Activated CD8-positive, alpha-beta memory T cell treated with anti-CD3 and anti-CD28 coated beads, Interleukin-2, amount 10 ng/mL, durations not matched to agents 7 days and 5 days (primary cell): ENCODE results near the gene CXADR. TPM values are rescaled to one million over a fixed set of nuclear protein-coding genes. Genes with fewer than 3 reads are reported as not detected.
"Not testable (repeated sequence)": the region's sequence is repeated elsewhere in the genome, so short reads cannot be mapped to it uniquely, and the experiment has no call there.

Experiments
- ATAC-seq: fragments of 150-1000 bp; cut with Tn5 transposase; one replicate; pipeline ENCODE4 v1.10.0; 2021; ENCODE audit warnings: moderate library complexity
- CTCF ChIA-PET: fragments of 350-600 bp; sonication (Branson Sonifier 250); formaldehyde crosslinking; loops from one replicate; lab custom pipeline; 2021; ENCODE audit warnings: antibody characterized with exemption; lab: Charles Lee
- DNase-seq: peaks from one replicate; pipeline ENCODE4 v3.0.0-alpha.2; 2020
- H3K27ac Mint-ChIP-seq: one replicate; pipeline ENCODE4 v1.8.0; 2021; ENCODE audit warnings: mild to moderate bottlenecking, mixed read lengths
- H3K27me3 Mint-ChIP-seq: one replicate; pipeline ENCODE4 v1.8.0; 2021; ENCODE audit warnings: mixed read lengths
- H3K36me3 Mint-ChIP-seq: one replicate; pipeline ENCODE4 v1.8.0; 2021; ENCODE audit warnings: mild to moderate bottlenecking, mixed read lengths
- H3K4me1 Mint-ChIP-seq: one replicate; pipeline ENCODE4 v1.8.0; 2021; ENCODE audit warnings: mixed read lengths
- H3K4me3 Mint-ChIP-seq: one replicate; pipeline ENCODE4 v1.8.0; 2021; ENCODE audit warnings: mild to moderate bottlenecking, moderate library complexity, mixed read lengths
- H3K9me3 Mint-ChIP-seq: one replicate; pipeline ENCODE4 v1.8.0; 2022; ENCODE audit warnings: low read depth, mixed read lengths
- total RNA-seq, 2 experiments: library from RNA; stranded (reverse); gene quantifications; one replicate each; pipeline ENCODE4 v1.2.3, GENCODE V29; 2021

Gene CXADR
- total RNA-seq, result under 1 TPM; 0.15 to 0.16 TPM

- Mint-ChIP-seq H3K36me3 (peaks cover 2% of the 10 kb centered on the region), H3K27ac (no peak within 1 kb of the TSS), H3K9me3 (no peaks in the 10 kb centered on the region), H3K4me1 (peaks cover 18% of the 10 kb centered on the region), H3K4me3 (peak within 1 kb of the TSS; percentile 71), H3K27me3 (peaks cover 32% of the 10 kb centered on the region)
- ATAC-seq (peak; percentile 89), DNase-seq (peak; percentile 80)
- CTCF ChIA-PET, result interaction anchor here (0.6 to 1.6 kb wide), 5 partner anchors 14 to 282 kb away, joined by 3 to 6 read pairs (median 4); no protein-coding TSS in a partner anchor
These were observed at the start of gene CXADR for GRCh38 chr21:17512253-17513213. TSS of gene CXADR (plus strand) at chr21:17513043. CDS start at chr21:17513130, 87 bp downstream.

DNA sequence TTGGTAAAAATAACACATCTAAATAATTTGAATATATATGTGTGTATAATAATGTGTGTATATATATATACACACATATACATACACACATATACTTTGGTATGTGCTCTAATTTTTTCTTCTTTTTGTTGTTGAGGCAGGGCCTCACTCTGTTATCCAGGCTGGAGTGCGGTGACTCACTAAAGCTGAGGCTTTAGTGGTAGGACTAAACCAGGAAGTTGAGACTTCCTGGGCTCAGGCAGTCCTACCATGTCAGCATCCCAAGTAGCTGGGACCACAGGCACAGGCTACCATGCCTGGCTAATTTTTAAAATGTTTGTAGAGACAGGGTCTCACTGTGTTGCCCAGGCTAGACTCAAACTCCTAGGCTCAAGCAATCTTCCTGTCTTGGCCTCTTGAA is 46.7 kb upstream of the CXADR start:
- Mint-ChIP-seq H3K36me3 (no peaks in the 10 kb centered on the region), H3K9me3 (no peaks in the 10 kb centered on the region), H3K27ac (no peak overlapping the region), H3K4me3 (no peak overlapping the region), H3K4me1 (no peaks in the 10 kb centered on the region), H3K27me3 (peaks cover 2% of the 10 kb centered on the region)
- CTCF ChIA-PET, result no interaction called here
- ATAC-seq (no peak), DNase-seq (no peak)

DNA sequence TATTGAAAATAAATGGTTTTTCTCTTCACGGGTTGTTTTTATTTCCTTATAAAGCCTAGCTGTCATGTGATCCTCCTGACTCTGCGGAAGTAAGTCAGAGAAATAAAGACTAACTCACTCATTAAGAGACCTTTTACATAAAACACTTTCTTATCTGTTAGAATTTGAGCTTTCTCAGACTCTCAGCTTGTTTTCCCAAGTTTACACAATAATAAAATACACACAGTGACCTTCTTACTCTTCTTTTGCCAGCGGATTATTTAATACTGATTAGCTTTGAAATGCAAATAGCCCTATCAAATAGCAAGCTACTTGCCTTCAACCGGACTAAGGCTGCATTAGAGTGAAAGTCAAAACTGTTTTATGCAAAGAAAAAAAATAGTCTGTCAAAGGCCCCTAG is 45.5 kb upstream of the CXADR start:
- Mint-ChIP-seq H3K4me3 (no peak overlapping the region), H3K27me3 (peaks cover 2% of the 10 kb centered on the region), H3K4me1 (no peaks in the 10 kb centered on the region)

DNA sequence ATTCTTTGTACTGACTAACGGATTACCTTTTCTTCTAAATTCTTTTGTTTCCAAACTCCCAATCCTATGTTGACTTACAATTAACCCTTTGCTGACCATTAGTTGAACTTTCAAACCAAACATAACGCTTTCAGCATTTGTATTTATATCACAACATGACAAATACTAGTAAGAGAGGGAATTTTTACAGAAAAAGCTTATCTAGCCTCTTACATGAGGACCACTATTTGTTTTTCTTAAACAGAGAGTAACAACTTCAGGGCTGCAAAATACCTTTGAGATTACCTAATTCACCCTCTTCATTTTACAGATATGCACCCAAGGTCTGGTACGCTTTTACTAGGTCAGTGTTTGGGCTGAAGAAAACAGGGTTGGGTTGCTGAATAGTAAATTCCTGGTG is 45.0 kb upstream of the CXADR start:
- CTCF ChIA-PET, result no interaction called here
- ATAC-seq, result no peak
- Mint-ChIP-seq H3K27ac (no peak overlapping the region), H3K27me3 (peaks cover 2% of the 10 kb centered on the region), H3K9me3 (no peaks in the 10 kb centered on the region), H3K4me1 (no peaks in the 10 kb centered on the region), H3K36me3 (no peaks in the 10 kb centered on the region), H3K4me3 (no peak overlapping the region)
- DNase-seq, result no peak

More for the DNA sequence above, 45.5 kb upstream of the CXADR start:
- Mint-ChIP-seq H3K36me3 (no peaks in the 10 kb centered on the region), H3K9me3 (no peaks in the 10 kb centered on the region), H3K27ac (no peak overlapping the region)
- CTCF ChIA-PET, result no interaction called here
- ATAC-seq (no peak), DNase-seq (no peak)

DNA sequence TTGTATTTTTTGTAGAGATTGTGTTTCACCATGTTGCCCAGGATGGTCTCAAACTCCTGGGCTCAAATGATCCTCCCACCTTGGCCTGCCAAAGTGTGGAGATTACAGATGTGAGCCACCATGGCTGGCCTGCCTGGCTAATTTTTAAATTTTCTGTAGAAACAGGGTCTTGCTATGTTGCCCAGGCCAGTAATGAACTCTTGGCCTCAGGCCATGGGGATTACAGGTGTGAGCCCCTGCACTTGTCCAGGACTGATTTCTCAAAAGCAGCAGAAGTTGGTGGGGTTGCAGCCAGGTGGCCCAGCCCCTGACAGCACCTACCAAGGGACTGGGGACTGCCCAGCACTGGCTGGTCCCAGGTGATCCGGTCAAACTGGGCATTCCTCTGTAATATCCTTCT is 44.1 kb upstream of the CXADR start:
- Mint-ChIP-seq H3K36me3 (no peaks in the 10 kb centered on the region), H3K4me1 (no peaks in the 10 kb centered on the region), H3K27me3 (peaks cover 2% of the 10 kb centered on the region), H3K27ac (no peak overlapping the region), H3K4me3 (no peak overlapping the region), H3K9me3 (no peaks in the 10 kb centered on the region)
- ATAC-seq (no peak), DNase-seq (no peak)
- CTCF ChIA-PET, result no interaction called here

DNA sequence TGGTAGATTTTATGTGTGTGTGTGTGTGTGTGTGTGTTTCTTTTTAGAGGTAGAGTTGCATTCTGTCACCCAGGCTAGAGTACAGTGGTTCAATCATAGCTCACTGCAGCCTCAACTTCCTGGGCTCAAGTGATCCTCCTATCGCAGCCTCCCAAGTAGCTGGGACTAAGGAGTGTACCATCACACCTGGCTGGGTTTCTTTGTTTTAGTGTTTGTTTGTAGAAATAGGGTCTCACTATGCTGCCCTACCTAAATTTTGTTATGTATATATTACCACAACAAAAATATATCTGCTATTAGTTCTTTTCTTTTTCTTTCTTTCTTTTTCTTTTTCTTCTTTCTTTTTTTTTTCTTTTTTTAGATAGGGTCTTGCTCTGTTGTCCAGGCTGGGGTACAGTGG is 43.1 kb upstream of the CXADR start:
- Mint-ChIP-seq H3K27me3 (peaks cover 2% of the 10 kb centered on the region), H3K4me3 (no peak overlapping the region), H3K4me1 (no peaks in the 10 kb centered on the region), H3K9me3 (no peaks in the 10 kb centered on the region), H3K36me3 (no peaks in the 10 kb centered on the region), H3K27ac (no peak overlapping the region)
- DNase-seq (no peak), ATAC-seq (no peak)
- CTCF ChIA-PET, result no interaction called here

- DNase-seq (no peak), ATAC-seq (no peak)
- Mint-ChIP-seq H3K27me3 (peaks cover 2% of the 10 kb centered on the region), H3K4me1 (no peaks in the 10 kb centered on the region), H3K36me3 (no peaks in the 10 kb centered on the region), H3K4me3 (no peak overlapping the region), H3K27ac (no peak overlapping the region), H3K9me3 (no peaks in the 10 kb centered on the region)
- CTCF ChIA-PET, result no interaction called here
These were observed 40.7 kb upstream of the CXADR start for GRCh38 chr21:17472182-17472581.

DNA sequence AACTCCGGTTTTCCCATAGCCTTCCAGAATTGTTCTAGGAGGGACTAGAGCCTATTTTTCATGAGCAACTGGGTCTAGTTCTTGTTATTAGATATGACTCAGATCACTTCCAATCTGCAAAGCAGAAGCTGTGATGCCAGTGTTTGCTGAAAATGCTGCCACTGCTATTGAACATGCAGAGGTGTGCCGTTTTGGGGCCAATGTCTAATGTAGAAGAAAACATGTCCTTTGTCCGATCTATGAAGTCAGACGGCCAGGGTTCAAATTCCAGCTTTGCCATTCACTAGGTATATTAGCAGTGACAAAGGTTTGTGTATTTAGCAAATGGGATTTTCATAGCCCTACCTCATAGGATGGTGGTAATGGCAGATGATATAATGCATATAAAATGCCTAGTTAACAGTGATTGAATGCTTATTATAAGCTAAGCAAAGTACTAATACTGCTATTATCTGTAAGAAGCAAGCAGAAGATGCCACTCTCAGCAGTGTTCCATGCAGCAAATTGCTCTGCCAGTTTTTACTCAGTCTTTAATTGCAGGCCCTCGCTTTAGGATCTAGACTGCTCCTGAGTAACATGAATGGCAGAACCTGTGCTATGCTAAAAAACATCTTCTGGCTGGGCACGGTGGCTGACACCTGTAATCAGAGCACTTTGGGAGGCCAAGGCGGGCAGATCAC is 40.1 kb upstream of the CXADR start:
- no peaks in the 10 kb centered on the region for H3K4me1 Mint-ChIP-seq
- H3K9me3 Mint-ChIP-seq, result no peaks in the 10 kb centered on the region
- CTCF ChIA-PET, result no interaction called here
- ATAC-seq (no peak), DNase-seq (no peak)
- no peak overlapping the region for H3K27ac Mint-ChIP-seq
- peaks cover 1% of the 10 kb centered on the region for H3K27me3 Mint-ChIP-seq
- H3K4me3 Mint-ChIP-seq, result no peak overlapping the region
- H3K36me3 Mint-ChIP-seq, result no peaks in the 10 kb centered on the region

DNA sequence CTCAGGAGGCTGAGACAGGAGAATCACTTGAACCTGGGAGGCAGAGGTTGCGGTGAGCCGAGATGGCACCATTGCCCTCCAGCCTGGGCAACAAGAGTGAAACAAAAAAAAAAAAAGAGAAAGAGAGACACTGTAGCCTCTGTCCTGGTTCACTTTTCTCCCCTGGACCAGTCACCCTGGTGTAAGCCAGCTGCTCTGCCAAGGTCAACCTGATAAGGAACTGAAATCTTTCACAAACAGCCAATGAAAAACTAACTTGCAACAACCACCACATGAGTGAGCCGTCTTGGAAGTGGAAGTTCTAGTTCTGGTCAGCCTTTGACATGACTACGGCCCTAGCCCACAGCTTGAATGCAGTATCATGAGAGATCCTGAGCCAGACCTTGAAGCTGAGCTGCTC is 36.8 kb upstream of the CXADR start:
- Mint-ChIP-seq H3K9me3 (no peaks in the 10 kb centered on the region), H3K4me3 (no peak overlapping the region), H3K27ac (no peak overlapping the region), H3K36me3 (no peaks in the 10 kb centered on the region), H3K27me3 (no peaks in the 10 kb centered on the region), H3K4me1 (peaks cover 2% of the 10 kb centered on the region)
- ATAC-seq (no peak), DNase-seq (no peak)
- CTCF ChIA-PET, result no interaction called here

DNA sequence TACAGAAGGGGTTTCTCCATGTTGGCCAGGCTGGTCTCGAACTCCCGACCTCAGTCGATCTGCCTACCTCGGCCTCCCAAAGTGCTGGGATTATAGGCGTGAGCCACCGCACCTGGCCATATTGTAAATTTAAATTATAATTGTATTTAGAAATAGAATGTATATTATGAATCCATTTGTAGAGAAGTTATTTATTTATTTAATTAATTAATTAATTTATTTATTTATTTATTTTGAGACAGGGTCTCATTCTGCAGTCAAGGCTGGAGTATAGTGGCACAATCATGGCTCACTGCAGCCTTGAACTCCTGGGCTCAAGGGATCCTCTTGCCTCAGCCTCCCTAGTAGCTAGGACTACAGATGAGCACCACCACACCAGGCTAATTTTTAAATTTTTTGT is 34.7 kb upstream of the CXADR start:
- H3K27me3 Mint-ChIP-seq, CTCF ChIA-PET: not testable (repeated sequence)

DNA sequence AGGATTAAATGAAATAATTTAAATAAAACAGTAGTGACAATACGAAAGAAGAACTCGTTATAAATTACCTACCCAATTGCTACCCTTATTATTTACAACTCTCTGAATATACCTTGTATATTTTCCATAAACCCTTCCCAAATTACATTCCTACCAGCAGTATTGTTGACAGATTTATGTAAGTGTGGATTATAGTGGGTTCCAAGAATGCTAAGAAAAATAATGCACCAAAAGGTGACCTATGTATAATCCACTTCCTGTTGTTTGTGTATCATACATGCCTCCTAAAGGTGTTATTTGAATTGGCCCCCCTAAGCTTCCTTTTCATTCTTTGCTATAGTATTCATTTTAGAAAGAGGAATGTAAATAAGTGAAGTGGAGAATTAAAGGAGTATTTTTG is 33.2 kb upstream of the CXADR start:
- no peaks in the 10 kb centered on the region for H3K27me3 Mint-ChIP-seq
- CTCF ChIA-PET, result no interaction called here
- DNase-seq (no peak), ATAC-seq (no peak)
- no peaks in the 10 kb centered on the region for H3K36me3 Mint-ChIP-seq
- H3K9me3 Mint-ChIP-seq, result no peaks in the 10 kb centered on the region
- no peak overlapping the region for H3K4me3 Mint-ChIP-seq
- peaks cover 2% of the 10 kb centered on the region for H3K4me1 Mint-ChIP-seq
- H3K27ac Mint-ChIP-seq, result no peak overlapping the region

More for the DNA sequence above, 34.7 kb upstream of the CXADR start:
- H3K27ac Mint-ChIP-seq, H3K36me3 Mint-ChIP-seq, H3K9me3 Mint-ChIP-seq, H3K4me1 Mint-ChIP-seq, ATAC-seq, DNase-seq, H3K4me3 Mint-ChIP-seq: not testable (repeated sequence)

DNA sequence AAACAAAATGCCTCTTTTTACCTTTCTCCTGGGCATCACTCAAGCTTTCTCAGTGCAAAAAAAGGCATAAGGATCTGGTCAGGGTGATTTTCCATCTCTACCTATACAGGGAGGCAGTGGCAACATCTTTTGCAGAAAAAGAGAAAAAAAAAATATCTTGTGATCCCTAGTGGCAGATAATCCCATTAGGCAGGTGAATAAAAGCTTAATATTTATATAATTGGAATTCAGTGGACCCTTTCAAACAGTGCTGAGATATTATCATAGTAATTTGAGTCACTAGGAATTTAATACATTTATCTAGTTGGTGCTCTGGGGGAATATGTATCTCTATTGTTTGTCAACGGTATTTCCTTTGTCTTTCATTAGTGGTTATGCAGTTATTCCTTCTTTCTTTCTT is 29.9 kb upstream of the CXADR start:
- H3K36me3 Mint-ChIP-seq, result no peaks in the 10 kb centered on the region
- H3K9me3 Mint-ChIP-seq, result no peaks in the 10 kb centered on the region
- DNase-seq (no peak), ATAC-seq (no peak)
- no peaks in the 10 kb centered on the region for H3K27me3 Mint-ChIP-seq
- CTCF ChIA-PET, result no interaction called here
- H3K4me1 Mint-ChIP-seq, result peaks cover 6% of the 10 kb centered on the region
- no peak overlapping the region for H3K4me3 Mint-ChIP-seq
- no peak overlapping the region for H3K27ac Mint-ChIP-seq

DNA sequence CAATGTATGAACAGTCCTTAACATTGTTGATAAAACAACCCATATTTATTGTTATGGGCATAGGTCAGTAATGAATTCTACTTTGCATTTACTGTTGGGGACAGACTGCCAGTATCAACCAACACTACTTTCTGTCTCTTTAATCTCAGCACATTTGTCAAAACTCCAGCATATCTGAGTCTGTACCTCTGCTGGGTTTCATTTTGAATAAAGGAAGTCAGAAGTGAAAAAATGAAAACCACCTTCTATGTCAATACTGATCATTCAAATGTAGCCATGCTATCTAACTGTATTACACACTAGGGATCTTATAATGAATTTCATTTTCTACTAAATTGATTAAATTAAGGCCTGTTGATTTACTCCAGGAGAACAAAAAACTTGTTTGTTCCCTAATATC is 24.2 kb upstream of the CXADR start:
- Mint-ChIP-seq H3K9me3 (no peaks in the 10 kb centered on the region), H3K4me3 (no peak overlapping the region), H3K4me1 (peaks cover 36% of the 10 kb centered on the region), H3K27me3 (no peaks in the 10 kb centered on the region), H3K36me3 (peaks cover 2% of the 10 kb centered on the region), H3K27ac (peak overlapping the region; percentile 22)
- ATAC-seq, result peak; percentile 73
- CTCF ChIA-PET, result no interaction called here
- no peak for DNase-seq

- peak; percentile 46 for ATAC-seq
- H3K9me3 Mint-ChIP-seq, H3K4me3 Mint-ChIP-seq, CTCF ChIA-PET, DNase-seq, H3K36me3 Mint-ChIP-seq, H3K27me3 Mint-ChIP-seq: not testable (repeated sequence)
- Mint-ChIP-seq H3K27ac (peak overlapping the region; percentile 40), H3K4me1 (peaks cover 36% of the 10 kb centered on the region)
These were observed 23.3 kb upstream of the CXADR start for GRCh38 chr21:17489565-17489964.
